GM19351 (cell line): ENCODE data around the gene SLC25A45.
"Not testable (repeated sequence)": the region's sequence is repeated elsewhere in the genome, so short reads cannot be mapped to it uniquely, and the experiment has no call there.

Experiments
- ATAC-seq: cut with Tn5 transposase; IDR thresholded peaks from one replicate; pipeline ENCODE4 v1.9.1; 2021; ENCODE audit warnings: mild to moderate bottlenecking, moderate library complexity; ENCODE audit not compliant: unreplicated experiment

The SLC25A45 gene

DNA sequence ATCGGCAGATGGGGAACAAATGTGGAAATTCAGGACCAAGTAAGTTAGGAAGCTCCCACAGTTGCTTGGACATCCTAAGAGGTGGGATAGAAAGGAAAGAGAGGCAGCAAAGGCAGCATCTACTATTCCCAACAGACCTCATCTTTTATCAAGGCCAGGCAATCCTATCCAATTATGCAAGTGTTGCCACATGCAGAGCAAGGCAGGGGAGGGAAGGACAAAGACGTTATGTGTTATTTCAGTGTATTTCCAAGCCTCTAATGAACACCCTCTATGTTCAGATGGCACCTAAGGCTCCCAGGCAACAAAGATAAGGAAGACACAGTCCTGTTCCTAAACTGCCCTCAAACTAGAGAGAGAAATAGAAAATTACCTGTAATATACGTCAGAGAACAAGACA, 18.7 kb downstream of the SLC25A45 start:
- no peak for ATAC-seq

- ATAC-seq, result no peak
Observed at GRCh38 chr11:65362966-65363365, 19.5 kb downstream of the SLC25A45 start.

GRCh38 chr11:65362320-65362931, 20.0 kb downstream of the SLC25A45 start:
- peak; percentile 43 for ATAC-seq

DNA sequence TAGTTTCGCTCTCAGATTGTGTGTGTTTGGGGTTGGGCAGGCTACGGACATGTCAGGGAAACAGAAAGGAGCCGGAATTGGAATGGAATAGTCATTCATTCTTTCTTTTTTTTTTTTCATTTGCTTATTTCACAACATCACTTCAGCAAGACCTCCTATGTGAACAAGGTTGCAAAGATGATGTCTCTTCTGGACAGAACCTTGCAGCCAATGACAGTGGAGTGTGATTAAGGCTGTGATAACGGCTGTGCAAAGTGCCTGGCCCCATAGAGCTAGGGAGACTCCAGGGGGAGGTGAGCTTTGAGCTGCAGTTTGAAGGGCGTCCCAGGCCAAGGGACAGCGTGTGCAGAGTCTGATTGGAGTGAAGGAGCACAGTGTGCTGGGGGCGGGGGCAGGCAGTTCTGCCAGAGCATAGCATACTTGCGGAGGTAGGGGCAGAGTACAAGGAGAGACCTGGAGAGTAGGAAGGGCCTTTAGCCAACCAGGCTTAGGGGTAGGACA, 24.5 kb downstream of the SLC25A45 start:
- ATAC-seq, result no peak

- no peak for ATAC-seq
Observed at GRCh38 chr11:65356394-65356972, 26.0 kb downstream of the SLC25A45 start.

- no peak for ATAC-seq
Observed at GRCh38 chr11:65355776-65356393, 26.6 kb downstream of the SLC25A45 start.

DNA sequence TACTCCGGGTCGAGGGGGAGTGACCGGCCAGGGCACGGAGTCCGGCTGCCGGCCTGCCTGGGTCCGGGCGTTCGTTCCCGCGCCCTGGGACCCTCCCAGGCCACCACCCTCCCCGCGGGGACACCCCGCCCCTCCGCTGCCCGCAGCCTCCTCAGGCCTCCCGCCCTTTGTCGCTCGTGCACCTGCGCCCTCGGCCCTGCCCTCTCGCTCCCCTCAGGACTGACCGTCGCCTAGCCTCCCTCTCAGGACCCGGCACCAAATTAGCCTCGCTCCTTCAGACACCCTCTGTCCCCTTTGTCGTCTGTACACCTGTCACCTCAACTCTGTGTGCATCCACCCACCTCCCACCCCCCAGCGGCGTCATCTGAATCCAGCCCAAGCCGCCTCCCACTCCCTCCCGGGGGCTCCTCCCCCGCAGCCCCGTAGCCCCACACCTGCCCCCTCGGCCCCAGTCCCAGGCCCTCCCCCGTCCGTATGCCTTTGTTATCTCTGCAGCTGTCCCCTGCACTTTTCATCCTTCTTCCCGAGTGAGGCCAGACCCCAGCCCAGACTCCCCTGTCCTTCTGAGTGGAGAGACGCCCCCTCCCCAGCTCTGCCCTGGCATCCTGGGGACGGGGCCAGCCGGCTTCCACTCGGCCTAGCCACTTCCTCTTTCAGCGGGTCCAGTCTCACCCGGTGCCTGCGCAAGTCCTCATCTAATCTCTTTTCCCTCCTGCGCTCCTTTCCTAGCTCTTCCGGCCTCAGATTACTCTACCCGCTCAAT, 27.3 kb downstream of the SLC25A45 start:
- peak; percentile 19 for ATAC-seq

DNA sequence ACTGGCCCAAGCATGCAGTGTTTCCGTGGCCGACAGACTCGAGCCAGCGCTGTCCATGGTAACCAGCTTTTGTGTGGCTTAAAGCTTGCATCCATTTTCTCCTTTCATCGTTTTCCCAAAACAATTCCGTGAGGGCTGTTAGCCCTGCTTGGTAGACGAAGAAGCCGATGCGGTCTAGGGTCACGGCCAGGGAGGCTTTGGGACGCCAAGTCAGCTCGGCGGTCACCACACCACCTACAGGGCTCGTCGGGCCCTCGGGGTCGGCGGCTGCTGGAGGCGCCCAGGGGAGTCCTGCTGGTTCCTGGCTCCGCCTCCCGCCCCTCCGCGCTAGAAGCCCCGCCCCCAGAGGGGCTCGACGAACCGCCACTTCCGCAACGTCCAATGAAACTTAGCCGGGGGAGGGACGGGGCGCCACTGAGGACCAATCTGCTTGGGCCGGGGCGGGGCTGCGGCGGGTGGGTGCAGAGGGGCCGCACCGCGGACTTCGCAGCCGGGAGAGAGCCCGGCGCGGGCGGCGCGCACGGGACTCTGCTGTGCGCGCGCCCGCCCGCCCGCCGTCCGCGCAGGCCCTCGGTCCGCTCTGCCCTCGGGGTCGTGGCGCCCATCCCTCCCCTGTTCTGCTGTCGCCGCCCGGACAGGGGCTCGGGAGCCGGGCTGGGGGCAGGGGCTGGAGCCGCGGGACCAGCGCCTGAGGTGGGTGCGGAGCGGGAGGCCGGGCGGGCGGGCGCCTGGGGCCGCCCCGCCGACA, 28.0 kb downstream of the SLC25A45 start, which contains the start of gene TIGD3:
TSS of gene TIGD3 (plus strand) at position 487 of the 748 bp plus-strand sequence. CDS start 1,058 bp downstream, outside the sequence.
- ATAC-seq, result peak; percentile 87

- ATAC-seq, result no peak
Observed at GRCh38 chr11:65353900-65354264, 28.6 kb downstream of the SLC25A45 start.

- ATAC-seq, result no peak
Observed at GRCh38 chr11:65353376-65353775, 29.1 kb downstream of the SLC25A45 start.

- ATAC-seq, result no peak
Observed at GRCh38 chr11:65352783-65353182, 29.7 kb downstream of the SLC25A45 start.

DNA sequence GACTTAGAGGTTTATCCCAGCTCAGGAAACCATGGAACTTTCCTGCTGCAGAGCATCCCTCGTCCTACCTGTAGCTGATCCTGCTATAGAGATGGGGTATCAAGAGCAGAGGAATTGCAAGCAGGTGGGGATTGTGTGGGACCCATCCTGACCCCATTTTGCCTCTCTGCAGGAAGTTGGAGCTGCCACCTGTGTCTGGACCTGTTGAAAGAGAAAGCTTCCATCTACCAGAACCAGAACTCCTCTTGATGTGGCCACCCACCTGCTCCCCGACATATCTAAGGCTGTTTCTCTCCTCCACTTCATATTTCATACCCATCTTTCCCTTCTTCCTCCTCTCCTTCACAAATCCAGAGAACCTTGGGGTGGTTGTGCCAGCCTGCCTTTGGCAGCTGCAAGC, 30.9 kb downstream of the SLC25A45 start:
- no peak for ATAC-seq

- no peak for ATAC-seq
Observed at GRCh38 chr11:65341856-65342255, 40.6 kb downstream of the SLC25A45 start.

DNA sequence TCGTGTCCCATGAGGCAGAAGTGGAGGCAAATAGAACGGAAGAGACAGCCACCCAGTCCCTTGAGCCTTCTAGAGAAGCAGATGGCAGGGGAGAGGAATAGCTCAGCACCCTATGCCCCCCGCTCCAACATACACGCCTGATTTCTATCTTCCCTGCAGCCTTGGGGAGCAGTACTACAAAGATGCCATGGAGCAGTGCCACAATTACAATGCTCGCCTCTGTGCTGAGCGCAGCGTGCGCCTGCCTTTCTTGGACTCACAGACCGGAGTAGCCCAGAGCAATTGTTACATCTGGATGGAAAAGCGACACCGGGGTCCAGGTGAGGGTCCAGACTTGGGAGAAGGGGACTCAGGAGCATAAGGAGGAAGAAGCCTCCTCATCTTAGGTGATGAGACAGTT, 42.2 kb downstream of the SLC25A45 start:
- no peak for ATAC-seq

GRCh38 chr11:65338676-65339075, 43.8 kb downstream of the SLC25A45 start:
- ATAC-seq, result no peak

GRCh38 chr11:65334696-65335295, 47.6 kb downstream of the SLC25A45 start:
- no peak for ATAC-seq

DNA sequence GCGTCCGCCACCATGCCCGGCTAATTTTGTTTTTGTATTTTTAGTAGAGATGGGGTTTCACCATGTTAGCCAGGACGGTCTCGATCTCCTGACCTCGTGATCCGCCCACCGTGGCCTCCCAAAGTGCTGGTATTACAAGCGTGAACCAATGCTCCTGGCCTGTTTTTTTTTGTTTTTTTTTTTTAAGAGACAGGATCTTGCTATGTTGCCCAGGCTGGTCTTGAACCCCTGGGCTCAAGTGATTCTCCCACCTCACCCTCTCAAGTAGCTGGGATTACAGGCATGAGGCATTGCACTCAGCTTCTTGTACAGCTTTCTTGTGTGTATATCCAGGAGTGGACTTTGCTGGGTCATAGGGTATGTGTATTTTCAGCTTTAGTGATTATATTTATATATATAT, 49.9 kb downstream of the SLC25A45 start:
- not testable (repeated sequence) for ATAC-seq

GRCh38 chr11:65330544-65330943, 51.9 kb downstream of the SLC25A45 start:
- no peak for ATAC-seq

- ATAC-seq, result no peak
Observed at GRCh38 chr11:65329944-65330403, 52.5 kb downstream of the SLC25A45 start.

DNA sequence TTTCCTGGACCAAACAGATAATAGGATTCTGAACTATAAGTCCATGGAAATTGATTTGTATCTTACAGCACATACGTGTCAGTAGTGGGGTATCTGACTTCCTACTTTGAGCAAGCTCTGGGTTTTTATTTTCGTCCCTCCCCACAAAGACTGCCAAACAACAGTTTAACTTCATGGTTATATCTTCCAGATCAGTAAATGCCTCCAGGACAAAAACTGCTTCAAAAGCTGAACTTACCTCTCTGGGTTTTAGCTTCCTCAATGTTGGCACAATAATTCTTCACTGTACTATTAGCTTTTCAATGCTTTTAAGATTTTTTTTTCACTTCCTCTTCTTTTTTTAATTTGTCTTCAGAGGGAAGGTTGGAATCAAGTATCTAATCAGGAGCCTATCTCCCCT, 53.0 kb downstream of the SLC25A45 start:
- no peak for ATAC-seq
